ENCODE data around the gene PLK1.

PLK1 gene

DNA sequence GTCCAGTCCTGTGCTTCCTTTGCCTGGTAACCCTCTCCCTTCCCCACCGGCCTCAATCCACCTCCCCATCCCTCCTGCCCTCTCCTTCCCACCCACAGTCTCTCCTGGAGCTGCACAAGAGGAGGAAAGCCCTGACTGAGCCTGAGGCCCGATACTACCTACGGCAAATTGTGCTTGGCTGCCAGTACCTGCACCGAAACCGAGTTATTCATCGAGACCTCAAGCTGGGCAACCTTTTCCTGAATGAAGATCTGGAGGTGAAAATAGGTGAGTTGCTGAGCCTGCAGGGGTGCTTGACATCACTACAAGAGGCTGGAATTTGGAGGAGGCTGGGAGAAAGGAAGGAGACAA is 1.3 kb downstream of the PLK1 start:
- DNase-seq (ENCODE audit: low spot score): no peak

DNA sequence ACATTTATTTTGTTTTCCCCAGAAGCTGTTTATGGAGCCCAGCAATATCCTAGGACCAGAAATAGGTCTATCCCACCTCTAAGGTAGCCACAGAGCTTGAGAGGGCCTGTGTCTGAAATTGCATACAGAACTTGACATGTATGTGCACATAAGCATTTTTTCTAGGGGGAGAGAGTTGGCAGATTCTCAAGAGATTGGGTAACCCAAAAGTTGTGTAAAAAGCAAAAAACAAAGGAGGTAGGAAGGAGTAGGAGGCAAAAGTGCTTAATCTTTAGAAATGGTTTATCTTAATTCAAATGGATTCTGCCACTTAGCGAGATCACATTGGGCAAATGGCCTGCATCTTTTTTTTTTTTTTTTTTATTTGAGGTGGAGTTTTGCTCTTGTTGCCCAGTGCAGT is 3.5 kb downstream of the PLK1 start:
- no peak for DNase-seq (ENCODE audit: low spot score)

DNA sequence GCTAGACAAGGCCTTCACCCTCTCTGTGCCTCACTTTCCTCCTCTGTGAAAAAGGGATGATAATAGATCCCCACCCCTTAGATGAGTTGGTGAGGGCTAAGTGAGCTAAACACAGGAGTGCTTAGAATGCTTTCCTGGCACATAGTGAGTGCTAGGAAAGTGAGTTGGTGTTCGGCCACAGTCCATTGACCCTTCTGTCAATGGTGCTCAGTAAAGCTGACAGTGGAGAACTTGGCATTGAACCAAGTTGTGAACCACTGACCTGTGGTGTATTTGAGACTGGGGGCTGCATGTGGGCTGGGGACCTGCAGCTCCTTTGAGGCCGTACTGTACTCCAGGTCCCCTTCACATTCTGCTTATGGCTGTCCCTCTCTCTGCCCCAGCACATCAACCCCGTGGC is 4.8 kb downstream of the PLK1 start:
- no peak for DNase-seq (ENCODE audit: low spot score)

DNA sequence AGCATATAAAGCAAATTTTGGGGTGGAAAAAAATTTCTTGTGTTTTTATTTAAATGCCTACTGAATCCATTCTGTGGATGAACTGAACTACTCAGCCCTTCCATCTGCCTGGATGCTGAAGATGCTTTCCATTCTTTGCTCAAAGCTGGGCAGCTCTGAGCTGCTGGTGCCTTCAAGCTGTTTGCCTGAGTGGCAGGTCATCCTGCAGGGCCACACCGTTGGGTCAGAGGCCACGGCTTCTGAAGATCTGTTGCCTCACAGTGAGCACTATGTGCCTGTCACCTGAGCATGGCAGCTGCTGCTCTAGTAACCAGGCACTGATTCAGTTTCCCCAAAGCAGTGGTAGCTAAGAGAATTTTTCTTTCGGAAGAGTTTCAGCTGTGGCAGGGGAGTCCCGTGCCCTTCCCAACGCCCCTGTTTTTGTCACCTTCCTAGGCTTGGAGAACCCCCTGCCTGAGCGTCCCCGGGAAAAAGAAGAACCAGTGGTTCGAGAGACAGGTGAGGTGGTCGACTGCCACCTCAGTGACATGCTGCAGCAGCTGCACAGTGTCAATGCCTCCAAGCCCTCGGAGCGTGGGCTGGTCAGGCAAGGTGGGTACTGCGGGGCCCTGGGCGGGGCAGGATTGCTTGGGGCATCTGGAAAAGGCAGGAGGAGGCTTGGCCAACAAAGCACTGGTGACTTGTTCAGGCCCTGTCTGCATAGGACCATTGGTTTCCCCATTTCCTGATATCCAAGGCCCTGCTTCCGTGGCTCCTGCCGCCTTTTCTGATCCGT is 8.5 kb downstream of the PLK1 start:
- DNase-seq (ENCODE audit: low spot score): no peak

DNA sequence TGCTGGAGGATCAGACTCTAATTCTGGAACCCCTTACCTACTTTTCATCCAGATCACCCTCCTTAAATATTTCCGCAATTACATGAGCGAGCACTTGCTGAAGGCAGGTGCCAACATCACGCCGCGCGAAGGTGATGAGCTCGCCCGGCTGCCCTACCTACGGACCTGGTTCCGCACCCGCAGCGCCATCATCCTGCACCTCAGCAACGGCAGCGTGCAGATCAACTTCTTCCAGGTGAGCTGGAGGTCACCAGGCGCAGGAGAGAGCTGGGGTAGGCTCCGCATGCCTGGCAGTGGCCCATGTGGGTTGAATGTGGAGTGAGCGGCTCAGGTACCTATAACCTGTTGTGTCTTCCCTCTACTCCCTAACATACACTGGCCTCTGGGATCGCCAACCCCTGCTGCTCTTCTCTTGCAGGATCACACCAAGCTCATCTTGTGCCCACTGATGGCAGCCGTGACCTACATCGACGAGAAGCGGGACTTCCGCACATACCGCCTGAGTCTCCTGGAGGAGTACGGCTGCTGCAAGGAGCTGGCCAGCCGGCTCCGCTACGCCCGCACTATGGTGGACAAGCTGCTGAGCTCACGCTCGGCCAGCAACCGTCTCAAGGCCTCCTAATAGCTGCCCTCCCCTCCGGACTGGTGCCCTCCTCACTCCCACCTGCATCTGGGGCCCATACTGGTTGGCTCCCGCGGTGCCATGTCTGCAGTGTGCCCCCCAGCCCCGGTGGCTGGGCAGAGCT is 10.9 kb downstream of the PLK1 start:
- no peak for DNase-seq (ENCODE audit: low spot score)

DNA sequence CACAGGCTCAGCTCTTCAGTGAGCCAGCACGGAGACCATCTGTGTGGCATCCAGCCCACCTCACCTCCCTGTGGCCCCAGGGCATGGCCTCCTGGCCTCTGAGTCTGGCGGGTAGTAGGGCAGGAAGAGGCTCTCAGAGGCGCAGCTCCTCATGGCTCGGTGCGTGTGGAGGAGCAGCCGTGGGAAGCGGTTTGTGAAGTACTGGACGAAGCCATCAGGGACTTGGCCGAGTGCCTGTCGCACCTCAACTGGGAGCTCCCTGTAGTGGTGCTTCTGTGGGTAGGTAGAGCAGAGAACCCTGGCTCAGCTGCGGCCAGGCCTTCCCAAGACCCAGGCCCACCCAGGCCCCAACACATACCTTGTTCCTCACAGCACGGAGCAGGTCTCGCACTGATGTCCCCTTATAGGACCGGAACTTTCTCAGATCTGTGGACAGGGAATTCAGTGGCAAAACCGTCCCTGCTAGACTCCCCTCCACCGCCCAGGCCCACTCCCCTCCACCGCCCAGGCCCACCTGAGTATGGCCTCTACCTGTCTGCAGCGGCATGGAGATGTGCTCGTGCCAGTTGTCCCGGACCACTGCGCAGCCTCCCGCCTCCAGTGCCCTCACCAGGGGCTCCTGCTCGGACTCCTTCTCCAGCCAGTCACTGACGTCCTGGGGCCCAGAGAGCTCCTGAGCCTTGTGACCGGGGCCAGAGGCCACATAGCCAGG is 12.2 kb downstream of the PLK1 start:
- no peak for DNase-seq (ENCODE audit: low spot score)

DNA sequence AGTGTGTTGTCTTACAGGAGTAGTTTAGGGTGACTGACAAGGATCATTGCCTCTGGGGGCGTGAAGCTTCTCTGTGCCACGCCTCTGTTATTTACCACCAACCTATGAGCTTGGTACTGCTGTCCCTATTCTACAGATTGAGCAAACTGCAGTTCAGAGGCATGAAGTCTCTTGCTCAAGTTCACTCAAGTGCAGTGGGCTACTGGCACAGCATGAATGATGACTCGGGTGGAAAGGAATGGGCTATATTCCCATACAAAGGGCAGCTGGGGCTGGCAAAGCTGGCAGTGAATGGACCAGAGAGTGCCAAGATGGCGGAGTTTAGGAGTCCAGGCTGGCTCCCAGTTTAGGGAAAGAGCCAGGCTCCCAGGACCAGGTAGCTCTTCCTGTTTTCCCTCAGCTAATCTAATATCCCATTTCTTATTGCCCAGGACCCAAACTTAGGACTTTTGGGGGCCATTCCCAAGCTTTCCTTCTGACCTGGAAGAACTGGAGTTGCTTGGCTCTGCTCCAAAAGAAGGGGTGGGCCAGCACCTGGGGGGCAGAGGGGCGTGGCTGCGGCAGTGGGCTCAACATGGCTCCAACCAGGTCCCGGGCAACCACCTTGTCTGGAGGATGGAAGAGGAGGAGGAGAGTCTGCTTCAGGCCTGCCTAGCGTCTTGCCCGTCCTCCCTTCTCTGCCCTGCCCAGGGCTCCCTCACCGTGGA is 12.9 kb downstream of the PLK1 start:
- no peak for DNase-seq (ENCODE audit: low spot score)

DNA sequence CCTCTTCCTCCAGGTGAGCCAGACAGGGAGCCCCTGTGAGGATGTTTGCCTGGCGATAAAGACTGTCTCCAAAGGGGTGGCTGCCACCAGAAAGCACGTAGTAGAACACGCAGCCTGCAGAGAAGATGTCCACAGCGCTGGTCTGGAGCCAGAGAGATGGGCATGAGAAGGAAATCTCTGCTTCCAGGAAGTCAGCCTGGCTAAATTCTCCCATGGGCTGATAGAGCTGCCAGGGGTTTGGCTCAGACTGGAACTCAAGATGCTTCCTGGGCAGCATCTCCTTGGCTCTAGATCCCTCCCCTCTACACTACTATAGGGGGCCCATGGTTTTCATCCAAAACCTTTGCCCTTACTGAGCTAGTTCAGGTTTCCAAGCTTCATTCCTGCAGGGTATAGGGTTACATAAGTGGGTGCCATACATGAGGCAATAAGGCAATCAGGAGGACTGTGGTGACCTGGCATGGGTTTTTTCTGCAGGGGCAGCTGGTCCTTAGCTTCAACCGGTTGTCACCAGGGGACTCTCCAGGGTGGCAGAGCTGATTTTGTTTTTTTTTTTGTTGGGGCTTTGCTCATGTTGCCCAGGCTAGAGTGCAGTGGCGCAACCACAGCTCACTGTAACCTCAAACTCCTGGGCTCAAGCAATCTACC is 13.6 kb downstream of the PLK1 start:
- DNase-seq (ENCODE audit: low spot score): no peak

DNA sequence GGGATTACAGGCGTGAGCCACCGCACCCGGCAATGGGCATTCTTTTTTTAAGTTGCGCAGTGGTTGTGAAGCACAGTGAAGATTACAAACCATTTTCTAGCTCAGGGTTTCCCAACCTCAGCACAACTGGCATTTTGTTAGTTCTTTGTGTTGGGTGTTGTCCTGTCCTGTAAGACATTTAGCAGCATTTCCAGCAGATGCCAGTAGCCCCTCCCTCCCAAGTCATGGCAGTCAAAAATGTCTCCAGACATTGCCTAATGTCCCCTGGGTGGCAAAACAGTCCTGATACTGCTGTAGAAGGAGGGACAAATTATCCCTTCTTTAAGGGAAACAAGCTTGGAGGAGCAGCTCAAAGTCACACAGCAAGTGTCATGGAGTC is 15.6 kb downstream of the PLK1 start:
- DNase-seq (ENCODE audit: low spot score): no peak

DNA sequence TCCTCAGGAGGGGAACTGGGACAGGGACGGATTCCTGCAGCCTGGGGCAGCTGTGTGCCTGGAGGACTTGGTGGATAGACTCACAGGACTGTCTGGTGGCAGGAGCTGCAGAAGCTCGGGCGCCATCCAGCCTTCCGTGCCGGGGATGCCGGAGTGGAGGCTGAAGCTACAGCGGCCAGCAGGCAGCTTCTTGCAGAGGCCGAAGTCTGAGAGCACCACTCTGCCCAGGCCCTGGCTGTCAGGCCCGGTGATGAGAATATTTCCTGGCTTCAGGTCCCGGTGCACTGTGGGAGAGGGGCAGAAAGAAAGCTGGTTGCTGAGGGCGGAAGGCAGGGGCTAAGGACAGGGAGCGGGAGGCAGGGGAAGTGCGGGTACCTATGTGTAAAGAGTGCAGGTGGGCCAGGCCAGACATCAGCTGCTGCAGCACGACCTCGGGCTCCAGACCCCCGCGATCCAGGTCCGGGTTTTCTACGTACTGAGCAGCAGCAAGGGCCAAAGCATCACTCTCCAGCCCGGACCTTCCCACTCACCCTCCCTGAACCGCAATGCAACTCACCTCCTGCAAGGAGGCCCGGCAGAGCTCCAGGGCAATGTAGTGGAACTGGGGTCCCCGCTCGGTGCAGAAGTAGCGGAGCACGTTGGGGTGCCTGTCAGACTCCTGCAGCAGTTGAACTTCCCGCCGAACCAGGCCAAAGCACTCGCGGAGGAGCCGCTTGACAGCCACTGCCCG is 16.1 kb downstream of the PLK1 start:
- no peak for DNase-seq (ENCODE audit: low spot score)

DNA sequence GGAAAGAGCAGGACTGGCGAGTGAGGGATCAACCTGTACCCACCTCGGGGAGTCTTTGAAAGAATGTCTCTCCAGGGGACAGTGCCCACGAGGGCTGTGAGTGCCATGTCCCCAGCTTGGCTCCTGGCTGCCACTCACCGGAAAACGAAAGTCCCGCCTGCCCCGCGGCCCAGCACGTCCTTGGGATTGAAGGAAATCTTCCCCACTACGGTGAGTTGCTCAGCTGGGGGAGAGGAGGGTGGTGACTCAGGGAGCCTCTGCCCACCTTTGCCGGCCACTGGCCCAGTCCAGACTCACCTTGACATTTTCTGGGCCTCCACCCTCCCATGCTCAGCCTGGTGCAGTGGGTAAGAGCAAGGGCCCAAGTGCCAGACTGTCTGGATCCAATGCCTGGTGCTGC is 17.1 kb downstream of the PLK1 start:
- no peak for DNase-seq (ENCODE audit: low spot score)

DNA sequence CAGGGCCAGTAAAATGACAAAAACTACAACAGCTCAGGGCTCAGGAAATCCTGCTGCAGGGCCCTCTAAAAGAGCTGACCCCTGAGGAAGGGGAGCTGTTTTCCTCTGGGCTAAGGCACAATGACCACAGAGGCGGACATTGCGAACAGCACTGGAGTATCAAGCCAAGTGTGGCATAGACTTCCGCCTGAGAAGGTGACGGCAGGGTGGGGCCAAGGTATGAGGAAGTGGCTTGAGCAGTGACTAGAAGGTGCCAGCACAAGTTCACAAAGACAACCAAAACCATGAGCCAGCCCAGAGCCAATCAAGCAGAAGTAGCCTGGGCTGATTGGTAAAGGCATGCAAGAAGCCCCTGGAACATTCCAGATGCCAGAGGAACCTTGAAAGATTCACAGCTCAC is 20.4 kb downstream of the PLK1 start:
- DNase-seq (ENCODE audit: low spot score): no peak

DNA sequence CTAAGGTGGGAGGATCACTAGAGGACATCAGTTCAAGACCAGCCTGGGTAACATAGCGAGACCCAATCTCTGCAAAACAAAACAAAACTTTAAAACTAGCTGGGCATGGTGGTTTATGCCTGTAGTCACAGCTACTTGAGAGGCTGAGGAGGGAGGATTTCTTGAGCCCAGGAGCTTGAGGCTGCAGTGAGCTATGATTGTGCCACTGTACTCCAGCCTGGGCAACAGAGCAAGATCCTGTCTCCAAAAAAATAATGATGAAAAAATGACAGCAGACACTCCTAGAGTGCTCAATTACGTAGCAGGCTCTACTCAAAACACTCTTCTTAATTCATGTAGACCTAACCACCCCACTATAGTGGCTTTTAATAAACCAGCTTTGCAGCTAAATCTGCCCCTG is 21.4 kb downstream of the PLK1 start:
- DNase-seq (ENCODE audit: low spot score): no peak

DNA sequence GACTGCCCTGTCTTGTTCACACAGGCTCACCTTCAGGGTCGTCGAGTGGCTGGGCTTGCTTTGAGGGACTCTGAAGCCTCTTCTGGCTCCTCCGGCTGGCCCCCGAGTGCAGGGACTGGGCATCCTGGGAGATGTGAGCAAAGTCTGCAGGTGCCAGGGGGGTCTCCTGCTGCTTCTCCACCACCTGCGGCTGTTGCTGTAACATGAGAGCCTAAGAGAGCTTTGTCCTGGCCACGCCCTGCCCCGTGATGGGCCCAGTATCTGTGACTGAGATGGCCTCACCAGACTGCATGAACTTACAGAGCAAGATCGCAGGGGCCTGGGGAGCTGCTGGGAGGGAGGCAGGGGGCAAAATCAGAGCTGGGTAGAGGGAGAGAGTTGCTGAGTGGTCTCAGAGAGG is 21.8 kb downstream of the PLK1 start:
- no peak for DNase-seq (ENCODE audit: low spot score)

DNA sequence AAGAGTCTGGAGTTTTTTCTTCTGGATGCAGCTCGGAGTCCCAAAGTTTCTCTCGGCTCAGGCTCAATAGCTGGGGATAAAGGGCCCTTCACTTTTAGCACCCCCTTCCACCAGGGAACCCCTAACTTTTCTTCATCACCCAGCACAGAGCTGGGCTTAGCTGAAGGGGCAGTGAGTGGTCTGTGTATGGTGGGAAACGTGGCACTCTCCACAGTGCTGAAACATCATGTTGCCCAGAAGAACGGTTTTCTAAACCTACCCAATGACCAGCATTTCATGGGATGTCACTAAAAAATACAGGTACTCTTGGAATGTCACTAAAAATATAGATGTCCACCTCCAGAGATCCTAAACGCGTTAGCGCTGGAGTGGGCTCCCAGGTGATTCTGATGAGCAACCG is 22.4 kb downstream of the PLK1 start:
- DNase-seq (ENCODE audit: low spot score): no peak

DNA sequence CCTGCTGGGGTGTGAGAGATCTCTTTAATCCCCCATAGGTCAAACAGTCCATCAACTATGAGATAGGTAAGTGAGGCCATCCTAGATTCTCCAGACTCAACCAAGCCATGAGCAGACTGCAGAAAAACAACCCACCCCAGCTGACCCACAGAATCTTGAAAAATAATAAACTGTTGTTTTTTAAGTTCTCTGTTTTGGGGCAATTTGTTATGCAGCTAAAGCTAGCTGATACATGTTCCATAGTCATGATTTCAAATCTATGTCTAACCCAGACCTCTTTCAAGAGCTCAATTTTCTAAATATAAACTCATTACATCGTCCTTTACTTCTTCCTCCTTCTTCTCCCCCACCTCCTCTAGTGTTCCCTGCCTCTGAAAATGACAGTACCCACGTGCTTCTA is 24.3 kb downstream of the PLK1 start:
- no peak for DNase-seq (ENCODE audit: low spot score)

DNA sequence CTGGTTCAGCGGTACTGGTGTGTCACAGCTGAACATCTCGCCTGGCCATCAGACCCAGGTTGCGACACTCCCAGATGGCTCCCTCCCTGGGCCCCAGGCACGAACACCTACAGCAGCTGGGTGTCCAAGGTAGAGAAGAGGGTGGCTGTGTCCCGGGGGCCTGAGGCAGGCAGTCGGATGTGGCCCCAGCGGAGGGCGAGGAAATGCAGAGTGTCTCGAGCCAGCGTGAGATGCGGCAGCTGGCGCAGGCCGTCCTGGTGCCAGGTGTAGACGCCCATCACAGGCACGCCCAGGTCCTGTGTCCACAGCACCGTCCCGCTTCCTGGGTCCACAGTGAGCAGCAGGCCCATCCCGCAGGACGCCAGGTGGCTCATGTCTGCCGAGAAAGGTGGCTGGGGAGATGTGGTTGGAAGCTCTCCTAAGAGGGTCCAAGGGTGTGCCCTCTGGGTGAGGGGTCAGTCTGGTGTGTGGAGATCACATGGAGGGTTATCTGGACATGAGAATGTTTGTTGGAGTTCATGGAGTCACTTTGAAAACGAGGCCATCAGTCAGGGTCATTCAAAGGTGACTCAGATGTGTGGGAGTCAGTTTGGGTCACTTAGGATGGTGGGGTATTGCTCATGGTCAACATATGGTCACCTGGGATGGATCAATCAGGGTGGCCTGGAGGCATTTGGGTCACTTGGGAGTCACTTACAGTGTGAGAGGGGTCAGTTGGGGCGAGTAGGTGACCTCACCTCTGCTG is 26.3 kb downstream of the PLK1 start:
- DNase-seq (ENCODE audit: low spot score): no peak

DNA sequence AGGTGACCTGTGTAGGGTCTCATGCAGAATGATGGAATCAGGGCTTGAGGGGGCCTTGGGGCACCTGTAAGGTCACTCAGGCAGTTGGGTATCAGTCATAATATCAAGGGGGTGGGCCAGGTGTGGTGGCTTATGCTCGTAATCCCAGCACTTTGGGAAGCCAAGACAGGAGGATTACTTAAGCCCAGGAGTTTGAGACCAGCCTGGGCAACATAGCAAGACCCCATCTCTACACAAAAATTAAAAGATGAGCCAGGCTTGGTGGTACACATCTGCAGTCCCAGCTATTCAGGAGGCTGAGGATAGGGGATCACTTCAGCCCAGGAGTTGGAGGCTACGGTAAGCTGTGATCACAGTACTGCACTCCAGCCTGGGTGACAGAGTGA is 26.8 kb downstream of the PLK1 start:
- DNase-seq (ENCODE audit: low spot score): no peak

DNA sequence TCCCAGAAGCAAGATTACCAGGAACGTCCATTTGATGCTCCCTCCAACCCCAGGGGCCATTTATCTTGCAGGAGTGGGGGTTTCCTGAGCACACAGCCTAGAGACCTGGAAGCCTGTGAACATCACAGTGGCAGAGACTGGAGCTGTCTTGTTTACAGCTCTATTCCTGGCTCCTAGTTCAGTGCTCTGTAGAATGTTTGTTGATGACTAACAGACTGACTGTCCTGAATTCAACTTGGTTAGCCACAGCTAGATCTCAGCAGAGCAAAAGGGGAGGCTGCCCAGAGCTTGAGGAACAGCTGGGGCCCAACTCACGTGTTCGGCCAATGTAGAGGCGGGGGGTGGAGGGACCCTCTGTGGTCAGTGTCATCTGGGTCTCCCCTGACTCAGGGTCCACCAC is 27.8 kb downstream of the PLK1 start:
- no peak for DNase-seq (ENCODE audit: low spot score)

DNA sequence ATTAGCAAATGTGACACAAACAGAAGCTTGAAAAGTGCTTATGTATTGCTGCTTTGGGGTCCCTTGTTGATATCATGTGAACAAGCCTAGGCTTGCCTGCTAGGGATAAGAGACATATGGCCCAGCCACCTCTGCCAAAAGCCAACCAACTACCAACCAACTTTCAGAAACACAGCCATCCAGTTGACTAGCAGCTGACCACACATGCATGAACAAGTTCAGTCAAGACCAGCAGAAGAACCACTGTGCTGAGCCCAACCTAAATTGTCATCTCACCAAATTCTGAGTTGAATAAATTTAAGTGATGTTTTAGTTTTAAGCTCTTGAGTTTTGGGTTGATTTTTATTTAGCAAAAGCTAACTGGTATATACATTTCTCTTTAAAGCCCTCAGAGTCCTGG is 30.8 kb downstream of the PLK1 start:
- no peak for DNase-seq (ENCODE audit: low spot score)

DNA sequence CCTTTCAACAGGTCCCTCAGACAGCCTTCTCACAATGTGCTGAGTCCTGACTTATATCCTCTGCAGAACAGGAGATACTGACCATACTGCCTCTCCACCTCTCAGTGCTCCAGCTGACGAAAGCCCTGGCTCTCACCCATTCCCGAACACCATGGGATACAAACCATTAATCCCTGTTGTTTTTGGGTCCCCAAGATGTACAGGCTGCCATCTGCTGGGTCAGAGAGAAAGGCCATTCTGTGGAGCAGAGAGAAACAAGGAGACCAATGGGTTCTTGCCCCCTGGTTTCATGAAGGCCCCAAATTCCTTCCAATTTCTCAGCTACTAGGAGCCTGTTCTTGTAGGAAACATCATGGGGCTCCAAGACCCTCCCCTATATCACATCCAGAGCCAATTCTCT is 31.3 kb downstream of the PLK1 start:
- no peak for DNase-seq (ENCODE audit: low spot score)

Data from putamen (tissue), 1 donor.